GM19452 (cell line): ENCODE measurements around the gene SLC6A5.

Experiments
- ATAC-seq: cut with Tn5 transposase; IDR thresholded peaks from one replicate; pipeline ENCODE4 v1.9.1; 2021; ENCODE audit not compliant: unreplicated experiment

Gene SLC6A5

DNA sequence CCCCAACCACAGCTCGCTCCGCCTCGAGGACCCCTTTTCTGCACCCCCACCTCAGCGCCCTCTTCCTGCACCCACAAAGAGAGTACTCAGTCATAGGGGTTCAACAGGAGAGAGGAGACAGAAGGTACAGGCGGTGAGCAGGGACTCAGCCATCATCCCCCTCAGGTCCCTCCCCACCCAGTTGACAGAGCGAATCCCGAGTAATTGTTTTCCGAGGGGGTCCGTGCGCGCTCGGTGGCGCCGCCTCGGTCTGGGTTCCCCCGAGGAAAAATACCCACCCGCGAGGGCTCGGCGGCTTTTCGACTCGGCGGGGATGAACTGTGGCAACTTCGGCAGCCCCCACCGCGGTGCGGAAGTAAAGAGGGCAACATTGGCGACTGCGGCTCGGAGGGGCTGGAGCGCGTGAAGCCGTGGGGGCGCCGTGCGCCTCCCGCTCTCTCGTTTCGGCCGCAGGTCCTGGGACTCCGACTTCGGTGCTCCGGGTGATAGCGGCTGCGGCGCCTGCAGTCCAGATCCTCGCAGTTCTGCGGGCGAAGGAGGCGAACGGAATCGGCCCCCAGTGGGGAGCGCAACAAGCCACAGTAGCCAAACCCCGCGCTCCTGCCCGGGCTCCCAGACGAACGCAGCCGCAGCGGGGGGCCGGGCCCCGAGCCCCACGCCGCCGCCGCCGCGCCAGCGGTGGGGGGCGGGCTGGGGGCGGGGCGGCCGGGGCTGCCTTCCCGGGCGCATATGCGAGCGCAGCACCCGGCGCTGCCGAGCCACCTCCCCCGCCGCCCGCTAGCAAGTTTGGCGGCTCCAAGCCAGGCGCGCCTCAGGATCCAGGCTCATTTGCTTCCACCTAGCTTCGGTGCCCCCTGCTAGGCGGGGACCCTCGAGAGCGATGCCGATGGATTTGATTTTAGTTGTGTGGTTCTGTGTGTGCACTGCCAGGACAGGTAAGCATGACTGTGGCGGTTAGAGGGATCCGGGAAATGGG lies 69.7 kb downstream of the SLC6A5 start, which contains the start of gene NELL1:
Gene NELL1 (plus strand): TSS at position 743 of the 976 bp plus-strand sequence.
- ATAC-seq: no peak

DNA sequence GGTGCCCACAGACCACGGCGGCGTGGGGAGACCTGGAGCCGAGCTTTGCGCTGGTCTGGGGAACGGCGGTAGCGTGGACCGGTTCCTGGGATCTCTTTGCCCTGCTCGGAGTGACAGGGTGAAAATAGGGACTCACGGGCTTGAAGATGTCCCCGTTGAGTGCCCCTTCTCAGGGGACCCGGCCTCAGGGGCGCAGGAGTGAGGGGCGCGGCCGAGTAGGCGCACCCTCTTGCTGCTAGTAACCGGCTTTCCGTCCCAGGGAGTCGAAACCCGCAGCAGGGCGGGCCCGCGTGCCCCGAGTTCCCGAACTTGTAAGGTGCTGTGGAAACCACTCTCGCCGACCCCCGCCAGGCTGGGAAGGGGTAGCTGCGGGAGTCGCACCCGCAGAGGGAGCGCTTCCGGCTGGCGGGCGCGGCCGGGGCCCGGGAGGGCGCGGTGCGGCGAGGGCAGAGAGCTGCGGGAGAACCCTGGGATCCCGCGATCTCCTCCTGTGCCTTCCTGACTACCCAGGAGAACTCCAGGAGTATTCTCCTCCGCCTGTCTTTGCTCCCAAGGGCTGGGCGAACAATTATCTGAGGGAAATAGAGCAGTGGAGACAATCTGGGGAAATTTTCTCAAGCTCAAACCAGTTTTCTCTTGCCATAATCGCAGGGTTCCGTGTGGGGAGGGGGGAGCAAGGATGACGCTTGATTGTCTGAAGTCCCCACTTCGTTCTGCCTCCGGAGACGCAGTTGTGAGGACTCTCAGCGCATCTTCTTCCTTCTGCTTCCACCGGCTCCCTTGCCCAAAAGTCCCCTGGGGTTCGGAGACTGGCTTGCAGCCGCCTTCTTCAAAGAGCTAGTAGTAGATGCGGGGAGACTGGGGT lies 70.6 kb downstream of the SLC6A5 start:
- ATAC-seq: no peak

DNA sequence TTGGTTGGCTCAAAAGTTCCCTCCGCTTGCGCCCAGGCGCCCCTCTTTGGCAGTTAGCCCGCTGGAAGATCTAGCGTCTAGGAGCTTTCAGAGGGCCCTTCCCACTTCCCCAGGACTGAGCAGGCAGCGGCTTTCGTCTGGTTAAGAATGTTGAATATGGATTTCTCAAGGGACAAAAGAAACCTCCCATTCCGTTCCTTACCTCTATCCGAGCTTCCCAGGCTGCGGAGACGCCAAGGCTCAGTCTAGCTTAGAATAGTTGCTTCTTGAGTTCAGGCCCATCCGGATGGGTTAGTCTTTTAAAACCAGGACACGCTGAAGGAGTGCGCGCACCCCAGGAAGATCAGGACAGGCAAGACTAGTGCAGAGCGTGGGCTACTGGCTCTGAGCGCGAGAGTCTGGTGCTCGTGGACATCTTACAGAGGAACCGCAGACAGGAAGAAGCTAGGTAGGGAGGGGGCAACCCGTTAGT lies 71.6 kb downstream of the SLC6A5 start:
- ATAC-seq: no peak

DNA sequence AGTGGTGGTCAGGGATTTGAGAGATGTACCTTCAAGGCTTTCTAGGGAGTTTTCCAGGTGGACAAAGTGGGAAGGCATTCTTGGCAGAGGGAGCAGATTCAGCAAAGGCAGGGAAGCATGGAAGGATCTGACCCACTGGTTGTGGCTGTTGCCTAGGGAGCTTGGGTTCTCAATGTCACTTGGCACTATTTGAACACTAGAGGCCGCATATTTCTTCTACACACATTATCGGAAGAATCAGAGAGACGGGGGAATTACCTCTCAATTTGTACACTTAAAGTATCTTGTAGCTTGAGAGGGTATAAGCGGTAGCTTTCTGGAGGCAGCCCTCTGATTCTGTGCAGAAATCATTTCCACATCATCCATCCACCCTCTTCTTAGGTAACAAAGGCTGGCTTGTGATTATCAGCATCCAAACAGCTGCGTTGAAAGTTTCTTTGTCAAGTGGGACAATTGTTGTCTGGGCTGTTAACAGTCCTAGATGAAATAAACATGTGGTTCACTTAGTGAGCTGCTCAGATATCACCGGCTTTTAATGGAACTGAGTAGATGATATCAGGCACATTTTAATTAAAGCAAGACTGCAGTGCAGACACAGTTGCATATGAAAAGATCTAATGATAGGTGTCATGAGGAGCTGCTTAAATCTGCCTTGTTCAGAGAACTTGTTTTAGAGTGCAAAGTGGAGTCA lies 72.6 kb downstream of the SLC6A5 start:
- no peak for ATAC-seq

DNA sequence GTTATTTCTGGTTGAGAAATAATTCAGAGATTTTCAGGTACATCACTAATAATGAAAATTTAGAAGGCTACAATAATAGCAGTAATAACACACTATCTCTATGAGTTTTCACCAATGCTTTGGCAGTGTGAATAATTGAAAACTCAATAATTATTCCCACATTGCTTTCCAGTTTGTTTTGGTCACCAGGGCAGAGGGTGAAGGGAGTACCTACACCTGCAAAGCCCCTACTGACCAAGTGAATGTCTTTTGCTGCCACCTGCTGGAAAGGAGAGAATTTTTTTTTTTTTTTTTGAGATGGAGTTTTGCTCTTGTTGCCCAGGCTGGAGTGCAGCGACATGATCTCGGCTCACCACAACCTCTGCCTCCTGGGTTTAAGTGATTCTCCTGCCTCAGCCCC lies 73.2 kb downstream of the SLC6A5 start:
- no peak for ATAC-seq

DNA sequence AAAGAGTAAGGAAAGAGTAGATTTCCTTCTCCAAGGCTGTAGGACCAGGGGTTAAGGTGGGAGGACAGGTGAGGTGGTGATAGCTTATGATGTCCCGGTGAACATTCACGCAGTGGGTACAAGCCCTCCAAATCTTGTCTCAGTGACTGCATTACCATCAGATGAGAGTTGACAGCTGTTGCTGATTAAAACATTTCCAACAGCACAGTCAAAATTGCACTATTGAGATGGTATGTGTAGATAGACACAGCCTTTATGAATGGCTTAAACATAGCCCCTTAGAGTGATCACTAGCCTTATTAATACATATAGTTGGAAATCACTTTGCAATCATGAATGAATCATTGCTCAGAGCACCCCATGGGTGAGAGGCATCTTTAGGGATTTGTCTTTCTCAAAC lies 77.2 kb downstream of the SLC6A5 start:
- no peak for ATAC-seq

DNA sequence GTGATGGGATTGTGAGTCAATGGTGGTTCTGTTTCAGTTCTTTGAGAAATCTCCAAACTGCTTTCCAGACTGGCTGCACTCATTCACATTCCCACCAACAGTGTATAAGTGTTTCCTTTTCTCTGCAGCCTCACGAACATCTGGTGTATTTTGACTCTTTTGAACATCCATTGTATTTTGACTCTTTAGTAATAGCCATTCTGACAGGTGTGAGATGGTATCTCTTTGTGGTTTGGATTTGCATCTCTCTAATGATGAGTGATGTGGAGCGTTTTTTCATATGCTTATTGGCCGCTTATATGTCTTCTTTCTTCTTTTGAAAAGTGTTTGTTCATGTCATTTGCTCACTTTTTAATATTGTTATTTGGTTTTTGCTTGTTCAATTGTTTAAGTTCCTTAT lies 89.4 kb downstream of the SLC6A5 start:
- no peak for ATAC-seq

DNA sequence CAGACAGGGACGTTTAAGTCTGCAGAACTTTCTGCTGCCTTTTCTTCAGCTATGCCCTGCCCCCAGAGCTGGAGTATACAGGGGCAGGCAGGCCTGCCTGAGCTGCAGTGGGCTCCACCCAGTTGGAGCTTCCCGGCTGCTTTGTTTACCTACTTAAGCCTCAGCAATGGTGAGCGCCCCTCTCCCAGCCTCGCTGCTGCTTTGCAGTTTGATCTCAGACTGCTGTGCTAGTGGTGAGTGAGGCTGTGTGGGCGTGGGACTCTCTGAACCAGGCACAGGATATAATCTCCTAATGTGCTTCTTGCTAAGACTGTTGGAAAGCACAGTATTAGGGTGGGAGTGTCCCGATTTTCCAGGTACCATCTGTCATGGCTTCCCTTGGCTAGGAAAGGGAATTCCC lies 108.5 kb downstream of the SLC6A5 start:
- no peak for ATAC-seq
